ENCODE data around the gene CACNA1I. TPM values are rescaled to one million over a fixed set of nuclear protein-coding genes. Genes with fewer than 3 reads are reported as not detected.

Gene CACNA1I
- total RNA-seq, 2 donors from 2014 or later, result 0.33 to 0.52 TPM

DNA sequence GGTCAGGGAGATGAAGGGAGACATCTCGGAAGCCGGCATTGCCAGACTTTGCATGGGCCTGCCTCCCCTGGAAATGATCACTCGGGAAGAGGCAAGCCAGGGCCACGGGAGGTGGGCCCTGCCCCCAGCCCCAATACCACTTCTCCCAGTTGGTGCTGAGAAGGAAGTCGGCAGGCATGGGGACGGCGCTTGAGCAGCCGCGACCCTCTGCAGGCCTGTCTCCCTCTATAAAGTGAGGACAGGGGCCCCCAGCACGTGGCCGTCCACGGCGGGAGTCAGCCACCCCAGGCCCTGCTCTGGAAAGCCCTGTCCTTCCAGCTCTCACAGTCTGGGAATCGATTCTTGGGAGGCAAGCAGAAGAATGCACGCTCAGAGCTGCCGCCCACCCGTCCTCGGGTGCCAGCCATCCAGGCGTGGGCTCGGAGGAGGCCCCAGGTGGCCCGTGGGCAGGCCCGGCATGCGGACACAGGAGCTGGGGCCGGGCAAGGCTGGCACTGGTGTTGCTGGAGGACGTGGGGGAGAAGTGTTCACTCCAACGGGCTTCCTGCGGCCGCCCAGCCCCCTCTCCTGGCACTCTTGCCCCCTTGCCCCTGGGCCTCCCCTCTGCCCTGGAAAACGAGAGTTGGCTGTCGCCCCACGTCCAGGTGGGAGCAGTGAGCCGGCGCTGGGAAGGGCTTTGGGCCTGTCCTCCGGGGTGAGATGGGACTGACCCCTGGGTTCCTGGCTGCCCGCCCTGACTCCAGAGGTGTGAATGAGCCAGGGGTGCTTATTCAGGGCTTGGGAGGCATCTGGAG lies 77.5 kb downstream of the CACNA1I start:
- no peaks in the 10 kb centered on the region for H3K9me3 ChIP-seq
- no peaks in the 10 kb centered on the region for H3K4me1 ChIP-seq
- ATAC-seq, result no peak
- H3K27me3 ChIP-seq, result no peaks in the 10 kb centered on the region
- no peak for DNase-seq
- no peaks in the 10 kb centered on the region for H3K36me3 ChIP-seq (replicated peaks in 1 of 2; ENCODE audit: insufficient read depth in 1 of 2, low read depth in 2 of 2)
- 71 to 80% methylated on average over 18 to 30 of the region's 35 CpGs for WGBS, 2 donors
- intact Hi-C loops (cut with DNase I), result no loop called here
- TF ChIP-seq POLR2A (IDR thresholded peaks at IDR 0.05), result no peak
- no peak for TF ChIP-seq CTCF (IDR thresholded peaks at IDR 0.05)
- H3K4me3 ChIP-seq, result no peak overlapping the region
- H3K27ac ChIP-seq, result no peak overlapping the region

DNA sequence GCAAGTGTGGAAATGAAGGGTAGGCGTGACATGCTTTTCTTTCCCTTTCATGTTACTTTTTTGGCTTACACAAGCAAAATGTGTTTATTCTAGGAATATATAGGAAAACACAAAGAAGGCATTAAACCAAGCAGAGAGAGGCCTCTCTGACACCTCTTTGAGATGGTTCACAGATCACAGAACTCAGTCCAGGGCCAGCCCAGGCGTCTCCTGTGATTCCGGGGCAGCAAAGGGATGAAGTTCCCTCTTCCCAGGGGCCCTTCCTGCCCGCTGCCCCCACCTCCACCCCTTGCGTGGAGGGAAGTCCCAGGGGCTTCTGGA lies 78.0 kb downstream of the CACNA1I start:
- ATAC-seq, result no peak
- WGBS, 2 donors, result 75 to 80% methylated on average over 5 of the region's 5 CpGs
- no peak overlapping the region for H3K4me3 ChIP-seq
- no peaks in the 10 kb centered on the region for H3K27me3 ChIP-seq
- H3K4me1 ChIP-seq, result no peaks in the 10 kb centered on the region
- TF ChIP-seq CTCF (IDR thresholded peaks at IDR 0.05) (no peak), POLR2A (IDR thresholded peaks at IDR 0.05) (no peak)
- H3K27ac ChIP-seq, result no peak overlapping the region
- H3K36me3 ChIP-seq (replicated peaks in 1 of 2; ENCODE audit: insufficient read depth in 1 of 2, low read depth in 2 of 2), result no peaks in the 10 kb centered on the region
- H3K9me3 ChIP-seq, result no peaks in the 10 kb centered on the region
- no peak for DNase-seq
- intact Hi-C loops (cut with DNase I), result no loop called here

DNA sequence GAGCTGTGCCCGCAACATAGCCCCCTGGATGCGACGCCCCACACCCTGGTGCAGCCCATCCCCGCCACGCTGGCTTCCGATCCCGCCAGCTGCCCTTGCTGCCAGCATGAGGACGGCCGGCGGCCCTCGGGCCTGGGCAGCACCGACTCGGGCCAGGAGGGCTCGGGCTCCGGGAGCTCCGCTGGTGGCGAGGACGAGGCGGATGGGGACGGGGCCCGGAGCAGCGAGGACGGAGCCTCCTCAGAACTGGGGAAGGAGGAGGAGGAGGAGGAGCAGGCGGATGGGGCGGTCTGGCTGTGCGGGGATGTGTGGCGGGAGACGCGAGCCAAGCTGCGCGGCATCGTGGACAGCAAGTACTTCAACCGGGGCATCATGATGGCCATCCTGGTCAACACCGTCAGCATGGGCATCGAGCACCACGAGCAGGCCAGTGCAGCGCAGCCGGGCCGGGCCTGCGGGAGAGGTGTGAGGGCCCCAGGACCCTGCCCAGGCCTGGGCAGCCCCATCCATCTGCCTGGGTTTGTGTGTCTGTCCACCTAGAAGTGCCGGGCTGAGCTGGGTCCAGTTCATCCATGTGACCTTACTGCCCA lies 79.0 kb downstream of the CACNA1I start:
- ATAC-seq, result no peak
- H3K4me3 ChIP-seq, result no peak overlapping the region
- DNase-seq, result no peak
- intact Hi-C loops (cut with DNase I), result no loop called here
- H3K9me3 ChIP-seq, result no peaks in the 10 kb centered on the region
- no peaks in the 10 kb centered on the region for H3K27me3 ChIP-seq
- H3K4me1 ChIP-seq, result no peaks in the 10 kb centered on the region
- no peaks in the 10 kb centered on the region for H3K36me3 ChIP-seq (replicated peaks in 1 of 2; ENCODE audit: insufficient read depth in 1 of 2, low read depth in 2 of 2)
- 92 to 93% methylated on average over 26 to 29 of the region's 41 CpGs for WGBS, 2 donors
- no peak for TF ChIP-seq CTCF (IDR thresholded peaks at IDR 0.05)
- TF ChIP-seq POLR2A (IDR thresholded peaks at IDR 0.05), result no peak
- no peak overlapping the region for H3K27ac ChIP-seq

- Histone ChIP-seq H3K27ac (no peak overlapping the region), H3K4me3 (no peak overlapping the region), H3K27me3 (no peaks in the 10 kb centered on the region), H3K9me3 (no peaks in the 10 kb centered on the region), H3K4me1 (no peaks in the 10 kb centered on the region), H3K36me3 (replicated peaks in 1 of 2; ENCODE audit: insufficient read depth in 1 of 2, low read depth in 2 of 2) (no peaks in the 10 kb centered on the region)
- ATAC-seq, result no peak
- DNase-seq, result no peak
- 72 to 83% methylated on average over 15 to 20 of the region's 24 CpGs for WGBS, 2 donors
- TF ChIP-seq POLR2A (IDR thresholded peaks at IDR 0.05) (no peak), CTCF (IDR thresholded peaks at IDR 0.05) (no peak)
- intact Hi-C loops (cut with DNase I), result no loop called here
These were observed 80.8 kb downstream of the CACNA1I start for GRCh38 chr22:39651053-39651996.

Data from body of pancreas (tissue), 4 donors.